Measurements from ENCODE around the gene VGLL4.
A peak's percentile ranks its signal among the peaks of the same experiment; 100 is the strongest.

VGLL4 gene

DNA sequence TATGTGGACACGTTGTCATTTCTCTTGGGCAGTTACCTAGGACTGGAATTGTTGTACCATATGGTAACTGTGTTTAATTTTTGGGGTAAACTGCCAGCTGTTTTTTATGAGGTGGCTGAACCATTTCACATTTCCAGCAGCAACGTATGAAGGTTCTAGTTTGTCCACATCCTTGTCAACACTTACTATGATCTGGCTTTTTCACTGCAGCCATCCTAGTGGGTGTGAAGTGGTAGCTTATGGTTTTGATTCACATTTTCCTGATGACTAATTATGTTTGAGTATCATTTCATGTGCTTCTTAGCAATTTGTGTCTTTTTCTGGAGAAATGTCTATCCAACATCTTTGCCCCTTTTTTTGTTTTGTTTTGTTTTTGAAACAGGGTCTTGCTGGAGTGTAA is 96.2 kb downstream of the VGLL4 start:
- TF ChIP-seq GATA3 (IDR thresholded peaks at IDR 0.05; ENCODE audit: low read depth, low read length) = no peak
- no peak for TF ChIP-seq GATA2 (IDR thresholded peaks at IDR 0.05; ENCODE audit: low read depth, low read length)

DNA sequence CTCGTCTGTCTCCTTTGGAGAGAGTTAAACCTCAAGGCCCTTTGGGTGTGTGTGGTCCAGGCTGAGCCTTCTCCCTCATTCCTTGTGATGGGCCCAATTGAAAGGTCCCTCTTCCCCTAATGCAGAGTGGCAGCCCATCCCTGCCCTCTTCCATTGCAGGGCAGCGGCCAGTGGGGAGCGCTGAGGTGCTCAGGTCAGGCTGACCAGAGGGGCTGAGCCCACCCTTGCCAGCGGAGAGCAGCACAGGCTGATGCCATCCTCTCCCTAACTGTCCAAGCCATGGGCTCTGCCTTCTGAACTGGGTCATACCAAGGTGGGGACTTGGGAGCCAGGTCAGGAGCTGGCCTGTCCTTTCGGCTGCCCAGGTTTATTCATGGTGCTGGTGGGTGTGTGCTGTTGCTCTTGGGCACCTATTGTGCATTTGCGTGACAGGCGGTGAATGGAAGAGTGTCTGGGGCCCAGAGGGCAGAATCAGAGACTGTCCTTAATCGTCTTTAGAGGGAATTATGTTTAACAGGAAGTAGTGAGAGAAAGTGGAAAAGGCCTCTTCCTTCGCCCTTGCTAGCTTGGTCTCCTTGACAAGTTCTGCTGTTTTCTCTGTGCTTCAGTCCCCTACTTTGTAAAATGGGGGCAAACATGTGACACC is 96.9 kb downstream of the VGLL4 start:
- TF ChIP-seq GATA2 (IDR thresholded peaks at IDR 0.05; ENCODE audit: low read depth, low read length) (no peak), GATA3 (IDR thresholded peaks at IDR 0.05; ENCODE audit: low read depth, low read length) (no peak)

DNA sequence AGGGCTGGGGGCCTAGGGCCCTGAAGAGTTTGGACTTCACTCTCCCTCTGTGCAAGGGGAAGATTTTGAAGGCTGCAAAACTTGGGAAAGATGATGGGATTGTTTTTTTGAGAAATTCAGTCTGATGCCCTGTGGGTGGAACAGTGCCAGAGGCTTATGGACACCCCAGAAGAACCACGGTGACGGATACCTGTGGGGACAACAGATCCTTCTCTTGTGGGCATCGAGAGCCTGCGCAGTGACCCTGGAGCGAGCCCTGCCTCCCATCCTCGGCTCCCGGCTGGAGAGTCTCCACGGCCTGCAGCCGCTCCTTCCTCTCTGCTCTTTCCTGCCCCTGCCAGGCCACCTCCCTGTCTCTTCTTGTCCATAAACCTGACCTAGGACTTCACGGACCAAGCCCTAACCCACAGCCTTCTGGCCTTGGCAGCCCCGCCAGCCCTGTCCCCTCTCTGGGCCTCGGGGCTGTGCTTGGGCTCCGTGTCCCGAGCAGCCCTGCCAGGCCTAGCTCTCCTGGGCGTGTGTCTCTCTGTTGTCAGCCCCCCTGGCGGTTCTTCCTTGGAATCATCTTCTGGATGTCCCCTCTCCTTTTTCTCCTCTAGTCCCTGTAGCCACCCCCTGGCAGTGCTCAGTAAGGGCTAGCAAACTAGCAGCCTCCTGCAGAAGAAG is 98.4 kb downstream of the VGLL4 start:
- no peak for TF ChIP-seq GATA3 (IDR thresholded peaks at IDR 0.05; ENCODE audit: low read depth, low read length)
- TF ChIP-seq GATA2 (IDR thresholded peaks at IDR 0.05; ENCODE audit: low read depth, low read length) = no peak

DNA sequence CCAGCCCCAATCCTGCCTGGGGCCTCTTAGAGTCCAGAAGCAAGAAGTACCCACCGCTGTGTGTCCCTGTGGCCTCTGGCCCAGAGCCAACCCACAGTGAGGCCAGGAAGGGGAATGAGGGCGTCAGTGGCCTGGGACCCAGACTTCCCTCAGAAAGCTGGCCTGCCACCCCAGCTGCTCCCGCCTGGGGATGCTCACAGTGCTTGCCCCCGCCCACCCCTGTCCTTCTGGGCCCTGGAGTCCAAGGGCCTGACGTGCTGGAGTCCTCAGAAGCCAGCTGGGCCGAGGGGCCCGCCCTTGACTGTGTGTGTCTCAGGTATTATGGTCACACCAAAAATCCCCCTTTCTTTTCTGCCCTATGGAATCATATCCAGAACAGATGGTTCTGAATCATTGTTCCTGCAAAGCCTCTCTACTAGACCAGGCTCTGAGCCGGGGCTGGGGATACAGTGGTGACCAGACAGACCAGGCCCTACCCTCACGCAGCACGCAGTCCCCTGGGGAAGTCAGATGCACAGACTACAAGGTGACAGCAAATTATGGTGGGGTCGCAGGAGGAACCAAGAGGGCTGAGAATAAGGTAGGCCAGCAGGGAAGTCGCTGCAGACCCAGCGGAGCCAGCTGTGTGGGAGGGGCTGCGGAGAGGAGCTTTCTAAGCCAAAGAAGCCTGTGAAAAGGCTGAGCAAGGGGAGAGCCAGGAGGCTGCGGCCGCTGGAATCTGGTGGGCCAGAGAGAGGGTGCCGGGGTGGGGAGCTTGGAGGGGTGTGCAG is 99.1 kb downstream of the VGLL4 start:
- no peak for TF ChIP-seq GATA3 (IDR thresholded peaks at IDR 0.05; ENCODE audit: low read depth, low read length)
- TF ChIP-seq GATA2 (IDR thresholded peaks at IDR 0.05; ENCODE audit: low read depth, low read length) = no peak

DNA sequence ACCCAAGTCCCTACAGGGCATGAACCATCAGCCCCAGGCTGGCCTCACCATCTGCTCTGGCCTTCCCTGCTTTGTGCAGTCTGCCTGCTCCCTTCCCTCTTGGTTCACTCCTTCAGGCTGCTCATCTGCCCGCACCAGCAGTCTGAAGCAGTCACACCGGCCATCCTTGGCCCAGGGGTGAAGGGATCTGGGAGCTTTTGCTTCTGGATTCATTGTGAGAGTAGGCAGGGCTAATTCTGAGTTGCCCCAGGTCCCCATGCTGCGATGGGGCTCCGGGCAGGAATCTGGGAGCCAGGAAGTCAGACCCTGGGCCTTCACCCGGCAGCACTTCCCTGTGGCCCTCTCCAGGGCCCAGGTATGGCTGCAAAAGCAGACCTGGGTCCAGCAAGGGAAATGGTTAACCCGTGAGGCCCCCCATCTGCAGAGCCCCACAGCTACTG is 99.7 kb downstream of the VGLL4 start:
- no peak for TF ChIP-seq GATA3 (IDR thresholded peaks at IDR 0.05; ENCODE audit: low read depth, low read length)
- no peak for TF ChIP-seq GATA2 (IDR thresholded peaks at IDR 0.05; ENCODE audit: low read depth, low read length)

DNA sequence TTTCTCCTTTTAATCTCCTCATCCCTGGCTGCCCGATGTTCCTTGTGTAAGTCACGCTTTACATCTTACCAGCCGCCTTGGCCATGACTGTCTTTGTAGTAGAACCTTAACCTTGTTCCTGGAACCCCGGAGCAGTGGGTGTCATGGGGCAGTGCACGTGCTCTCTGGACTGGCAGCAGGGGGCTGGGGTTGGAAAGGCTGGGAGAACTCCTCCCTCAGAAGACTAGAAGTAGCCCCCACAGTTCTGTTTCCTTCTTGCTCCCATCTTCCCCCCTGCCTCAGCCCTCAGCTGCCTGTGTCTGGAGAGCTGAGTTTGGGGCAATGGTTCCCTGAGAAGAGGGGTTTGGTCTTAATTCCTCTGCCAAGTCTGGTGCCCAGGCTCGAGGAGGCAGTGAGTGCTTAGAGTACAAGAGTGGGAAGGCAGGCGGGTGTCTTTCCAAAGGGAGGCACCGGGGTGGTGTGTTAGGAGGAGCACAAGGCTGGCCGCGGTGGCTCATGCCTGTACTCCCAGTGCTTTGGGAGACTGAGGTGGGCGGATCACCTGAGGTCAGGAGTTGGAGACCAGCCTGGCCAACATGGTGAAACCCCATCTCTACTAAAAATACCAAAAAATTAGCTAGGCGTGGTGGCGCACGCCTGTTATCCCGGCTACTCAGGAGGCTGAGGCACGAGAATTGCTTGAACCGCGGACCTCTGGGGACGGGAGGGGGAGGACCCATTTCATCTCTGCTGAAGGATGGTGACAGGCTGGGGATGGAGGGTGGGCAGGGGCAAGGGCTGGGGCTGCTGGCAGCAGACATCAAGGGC is 100.4 kb downstream of the VGLL4 start:
- TF ChIP-seq GATA3 (IDR thresholded peaks at IDR 0.05; ENCODE audit: low read depth, low read length) = no peak
- TF ChIP-seq GATA2 (IDR thresholded peaks at IDR 0.05; ENCODE audit: low read depth, low read length) = no peak

DNA sequence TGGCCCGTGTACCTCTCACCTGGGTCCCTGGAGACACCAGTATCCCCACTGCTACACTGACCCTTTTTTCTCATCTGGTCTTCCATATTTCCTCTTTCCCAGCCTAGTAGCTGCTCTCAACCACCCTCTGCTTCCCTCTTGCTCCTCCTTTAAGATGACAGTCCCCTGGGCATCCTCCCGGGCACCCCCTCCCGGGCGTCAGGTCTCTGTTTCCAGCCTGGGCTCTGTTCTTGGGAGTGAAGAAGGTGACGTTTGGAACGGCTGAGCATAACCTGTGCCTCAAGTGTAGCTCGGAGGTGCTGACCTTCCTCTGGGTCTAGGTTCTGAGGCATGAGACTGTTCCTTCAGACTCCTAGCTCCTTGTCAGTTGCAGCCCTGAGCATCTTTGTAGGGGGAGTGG is 101.2 kb downstream of the VGLL4 start:
- no peak for TF ChIP-seq GATA3 (IDR thresholded peaks at IDR 0.05; ENCODE audit: low read depth, low read length)
- no peak for TF ChIP-seq GATA2 (IDR thresholded peaks at IDR 0.05; ENCODE audit: low read depth, low read length)

DNA sequence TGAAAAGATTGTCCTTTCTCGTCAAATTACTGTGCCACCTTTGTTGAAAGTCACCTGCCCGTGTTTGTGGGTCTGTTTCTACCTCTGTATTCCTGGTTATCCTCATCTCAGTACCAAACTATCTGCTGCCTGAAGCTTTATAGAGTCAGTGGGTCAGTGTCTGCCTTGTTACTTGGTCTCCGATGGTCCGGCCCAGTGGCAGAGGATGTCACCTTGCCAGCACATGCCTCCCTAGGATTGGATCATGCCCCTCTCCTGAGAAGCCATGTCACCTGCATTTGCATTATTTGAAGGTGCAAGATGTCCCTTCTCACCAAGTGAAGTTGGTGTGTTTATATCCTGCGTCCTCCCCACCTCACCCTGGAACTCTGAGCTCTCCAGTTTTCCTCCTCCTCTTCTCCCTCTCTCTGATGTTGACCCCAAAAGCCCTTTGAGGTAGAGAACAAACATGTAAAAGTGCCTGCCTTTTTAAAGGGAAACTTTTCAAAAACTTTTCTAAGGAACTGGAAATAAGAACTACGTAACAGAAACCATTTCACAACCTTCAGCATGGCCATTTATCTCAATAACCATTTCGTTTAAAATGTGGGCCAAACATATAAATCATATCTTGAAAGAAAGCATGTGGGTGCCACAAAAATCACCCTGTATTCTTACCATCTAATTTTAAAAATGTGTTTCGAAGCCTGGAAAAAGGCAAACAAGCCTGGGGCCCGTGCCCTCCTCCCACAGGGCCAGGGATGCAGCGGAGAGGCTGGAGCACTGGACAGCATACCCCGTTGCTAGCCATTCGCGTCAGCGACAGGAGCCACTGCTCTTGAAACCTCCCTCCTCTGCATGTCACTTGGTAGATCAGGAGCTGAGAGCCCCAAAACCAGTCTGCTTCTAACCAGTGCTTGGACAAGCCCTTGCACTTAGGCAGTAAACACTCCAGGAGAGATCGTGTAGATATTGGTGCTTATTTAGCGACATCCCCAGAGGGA is 102.1 kb downstream of the VGLL4 start:
- no peak for TF ChIP-seq GATA3 (IDR thresholded peaks at IDR 0.05; ENCODE audit: low read depth, low read length)
- TF ChIP-seq GATA2 (IDR thresholded peaks at IDR 0.05; ENCODE audit: low read depth, low read length) = peak; percentile 48

DNA sequence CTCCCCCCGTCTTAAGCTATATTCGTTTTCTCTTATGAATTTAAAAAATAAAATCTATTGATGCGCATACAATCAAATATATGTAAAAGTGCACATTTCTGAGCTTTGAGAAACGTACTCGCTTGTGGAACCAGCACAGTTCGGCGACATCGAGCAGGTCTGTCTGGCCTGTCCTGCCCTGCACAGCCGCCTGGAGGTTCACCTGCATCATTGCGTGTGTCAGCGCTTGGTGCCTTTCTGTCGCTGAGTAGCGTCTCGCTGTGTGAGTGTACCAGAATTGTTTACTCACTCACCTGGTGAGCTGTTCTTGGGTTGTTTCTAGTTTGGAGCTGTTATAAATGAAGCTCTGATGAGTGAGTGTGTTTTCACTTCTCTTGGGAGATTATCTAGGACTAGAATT is 104.0 kb downstream of the VGLL4 start:
- TF ChIP-seq GATA2 (IDR thresholded peaks at IDR 0.05; ENCODE audit: low read depth, low read length) (no peak), GATA3 (IDR thresholded peaks at IDR 0.05; ENCODE audit: low read depth, low read length) (no peak)

DNA sequence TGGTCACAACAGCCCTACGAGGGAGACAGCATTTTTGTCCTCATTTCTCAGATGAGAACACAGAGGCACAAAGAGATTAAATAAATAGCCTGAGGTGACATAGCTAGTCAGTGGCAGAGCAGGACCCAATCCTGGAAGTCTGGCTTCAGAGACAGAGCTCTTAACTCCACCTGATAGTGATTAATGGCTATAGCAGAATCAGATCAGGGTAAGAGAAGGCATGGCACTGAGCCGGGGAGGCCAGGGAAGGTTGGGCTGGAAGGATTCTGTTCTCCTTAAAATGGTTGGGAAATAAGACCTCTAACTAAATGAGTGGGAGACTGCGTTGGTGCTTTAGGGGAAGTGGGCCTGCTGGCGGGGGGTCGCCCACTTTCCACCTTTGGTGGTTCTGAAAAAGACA is 104.5 kb downstream of the VGLL4 start:
- no peak for TF ChIP-seq GATA3 (IDR thresholded peaks at IDR 0.05; ENCODE audit: low read depth, low read length)
- TF ChIP-seq GATA2 (IDR thresholded peaks at IDR 0.05; ENCODE audit: low read depth, low read length) = peak; percentile 69

DNA sequence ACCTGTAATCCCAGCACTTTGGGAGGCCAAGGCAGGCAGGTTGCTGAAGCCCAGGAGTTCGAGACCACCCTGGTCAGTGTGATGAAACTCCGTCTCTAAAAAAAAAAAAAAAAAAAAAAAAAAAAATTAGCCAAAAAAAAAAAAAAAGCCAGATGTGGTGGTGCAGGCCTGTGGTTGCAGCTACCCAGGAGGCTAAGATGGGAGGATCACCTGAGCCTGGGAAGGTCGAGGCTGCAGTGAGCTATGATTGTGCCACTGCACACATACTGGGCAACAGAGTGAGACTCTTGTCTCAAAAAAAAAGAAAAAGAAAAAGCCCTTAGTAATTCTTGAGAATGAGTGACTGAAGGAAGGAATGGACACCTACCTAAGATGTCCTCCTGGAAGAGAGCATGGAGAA is 105.1 kb downstream of the VGLL4 start:
- TF ChIP-seq GATA3 (IDR thresholded peaks at IDR 0.05; ENCODE audit: low read depth, low read length) (no peak), GATA2 (IDR thresholded peaks at IDR 0.05; ENCODE audit: low read depth, low read length) (no peak)

DNA sequence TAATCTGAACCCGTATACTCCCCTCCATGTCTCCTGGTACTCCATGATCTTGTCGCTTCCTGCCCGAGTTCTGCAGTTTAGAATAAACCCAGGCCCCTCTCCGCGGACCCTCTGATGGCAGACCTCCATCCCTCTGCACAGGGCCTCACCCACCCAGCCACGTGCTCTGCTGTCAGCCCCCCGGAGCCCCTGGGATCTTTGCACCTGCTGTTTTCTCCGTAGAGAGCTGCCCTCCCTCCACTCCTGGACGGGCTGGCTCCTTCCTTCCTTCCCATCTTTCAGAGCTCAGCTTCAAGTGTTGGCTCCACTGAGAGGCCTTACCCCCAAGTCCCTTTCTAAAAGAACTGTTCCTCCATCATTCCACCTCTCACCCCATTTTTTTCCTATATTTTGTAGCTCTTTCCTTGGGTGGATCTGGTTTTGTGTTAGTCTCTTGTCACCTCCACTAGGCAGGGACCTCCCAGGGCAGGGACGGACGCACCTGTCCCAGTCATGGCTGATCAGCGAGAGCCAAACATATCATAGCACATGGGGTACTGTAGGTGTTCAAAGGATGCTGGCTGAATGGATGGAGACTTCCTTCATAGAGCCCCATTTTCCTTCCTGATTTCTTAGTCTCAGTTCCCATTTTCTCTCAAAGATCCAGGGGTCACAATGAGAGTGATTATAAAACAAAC is 106.6 kb downstream of the VGLL4 start:
- TF ChIP-seq GATA2 (IDR thresholded peaks at IDR 0.05; ENCODE audit: low read depth, low read length) (no peak), GATA3 (IDR thresholded peaks at IDR 0.05; ENCODE audit: low read depth, low read length) (no peak)
